GM21526 (cell line): Measurements from ENCODE around the gene CIROP.
"Not testable (repeated sequence)": the region's sequence is repeated elsewhere in the genome, so short reads cannot be mapped to it uniquely, and the experiment has no call there.

Experiments
- ATAC-seq: cut with Tn5 transposase; IDR thresholded peaks from one replicate; pipeline ENCODE4 v1.9.1; 2021; ENCODE audit warnings: moderate library complexity; ENCODE audit not compliant: unreplicated experiment, low FRiP score

Gene CIROP

GRCh38 chr14:23115039-23115731 lies 10.4 kb upstream of the CIROP start:
- no peak for ATAC-seq

- ATAC-seq, result no peak
Measured at GRCh38 chr14:23114669-23115038, 9.9 kb upstream of the CIROP start.

DNA sequence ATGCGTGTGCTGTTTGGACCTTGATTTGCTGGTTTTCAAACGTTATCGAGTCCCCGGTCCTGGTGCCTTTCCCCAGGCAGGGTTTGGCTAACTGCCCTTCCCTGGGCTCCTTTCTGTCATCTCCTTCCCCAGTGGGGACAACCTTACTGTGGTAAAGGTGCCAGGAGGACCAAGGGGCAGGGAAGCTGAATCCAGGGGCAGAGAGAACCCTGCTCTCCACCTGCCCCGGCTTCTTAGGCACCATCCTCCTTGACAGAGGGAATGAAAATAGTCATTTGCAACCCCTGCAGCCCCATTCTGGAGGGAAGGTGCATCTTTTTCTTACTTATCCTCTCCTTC lies 9.3 kb upstream of the CIROP start:
- no peak for ATAC-seq

DNA sequence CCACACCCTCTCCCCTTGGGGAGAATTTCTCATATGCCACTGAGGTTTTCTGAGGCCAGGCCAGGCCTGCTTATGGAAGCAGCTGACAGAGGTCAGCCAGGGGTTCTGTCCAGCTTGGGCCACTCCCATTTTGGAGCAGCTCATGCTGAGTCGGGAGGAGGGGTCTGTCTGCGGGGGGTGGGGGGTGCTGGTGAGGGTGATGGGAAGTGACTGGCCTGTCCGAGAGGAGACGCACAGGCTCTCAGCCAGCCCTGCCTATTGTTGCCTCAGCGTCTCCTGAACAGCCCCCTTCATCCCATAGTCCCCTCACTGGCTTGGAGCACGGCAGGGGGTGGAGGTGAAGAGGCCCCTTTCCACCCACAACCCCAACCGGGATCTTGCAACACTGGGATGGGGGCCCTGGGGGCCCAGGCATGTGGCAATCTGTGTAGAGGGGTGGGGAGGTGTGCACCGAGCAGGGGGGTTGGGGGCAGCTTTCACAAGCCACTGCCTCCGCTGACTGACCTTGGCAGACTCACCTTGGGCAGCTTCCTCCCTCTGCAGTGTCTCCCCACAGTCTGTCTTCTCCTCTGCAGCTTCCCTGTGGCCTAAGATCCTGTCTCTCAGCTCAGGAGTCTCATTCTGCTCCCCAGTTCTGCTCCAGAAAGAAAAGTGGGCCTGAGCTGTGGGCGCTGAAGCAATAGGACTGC lies 8.8 kb upstream of the CIROP start:
- no peak for ATAC-seq

DNA sequence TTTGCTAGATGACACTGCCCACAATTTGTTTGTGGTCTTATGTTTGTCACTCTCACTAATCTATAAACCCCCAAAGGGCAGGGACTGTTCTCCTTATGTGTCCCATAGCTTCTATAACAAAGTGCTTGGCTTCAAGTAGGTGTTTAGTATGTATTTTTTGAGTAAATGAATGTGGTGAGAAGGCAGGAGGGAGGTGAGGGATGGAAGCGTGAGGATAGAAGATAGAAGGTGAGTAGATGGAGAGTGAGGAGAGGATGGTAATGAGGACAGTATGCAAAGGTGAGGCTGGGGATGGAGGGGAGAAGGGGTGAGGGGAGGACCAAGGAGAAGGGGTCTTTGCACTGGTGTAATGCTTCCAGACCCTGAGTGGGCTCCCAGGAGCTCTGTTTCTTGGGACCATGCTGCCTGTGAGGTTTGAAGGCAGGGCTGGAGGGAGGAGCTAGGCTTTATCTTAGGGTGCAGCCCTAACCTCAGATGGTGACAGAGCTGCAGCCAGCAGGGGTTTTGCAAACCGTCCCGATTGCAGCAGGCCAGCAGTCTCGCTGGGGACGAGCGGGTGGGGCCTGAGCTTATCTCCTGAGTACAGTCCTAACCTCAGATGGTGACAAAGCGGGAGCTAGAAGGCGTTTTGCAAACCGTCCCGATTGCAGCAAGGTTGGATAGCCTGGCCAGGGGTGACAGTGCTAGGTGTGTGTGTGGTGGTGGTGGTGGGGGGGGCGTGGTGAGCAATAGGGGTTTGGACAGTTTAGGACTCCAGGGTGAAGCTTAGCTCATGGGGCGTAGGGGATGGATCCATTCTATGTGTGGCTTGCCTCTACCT lies 7.8 kb upstream of the CIROP start:
- no peak for ATAC-seq

DNA sequence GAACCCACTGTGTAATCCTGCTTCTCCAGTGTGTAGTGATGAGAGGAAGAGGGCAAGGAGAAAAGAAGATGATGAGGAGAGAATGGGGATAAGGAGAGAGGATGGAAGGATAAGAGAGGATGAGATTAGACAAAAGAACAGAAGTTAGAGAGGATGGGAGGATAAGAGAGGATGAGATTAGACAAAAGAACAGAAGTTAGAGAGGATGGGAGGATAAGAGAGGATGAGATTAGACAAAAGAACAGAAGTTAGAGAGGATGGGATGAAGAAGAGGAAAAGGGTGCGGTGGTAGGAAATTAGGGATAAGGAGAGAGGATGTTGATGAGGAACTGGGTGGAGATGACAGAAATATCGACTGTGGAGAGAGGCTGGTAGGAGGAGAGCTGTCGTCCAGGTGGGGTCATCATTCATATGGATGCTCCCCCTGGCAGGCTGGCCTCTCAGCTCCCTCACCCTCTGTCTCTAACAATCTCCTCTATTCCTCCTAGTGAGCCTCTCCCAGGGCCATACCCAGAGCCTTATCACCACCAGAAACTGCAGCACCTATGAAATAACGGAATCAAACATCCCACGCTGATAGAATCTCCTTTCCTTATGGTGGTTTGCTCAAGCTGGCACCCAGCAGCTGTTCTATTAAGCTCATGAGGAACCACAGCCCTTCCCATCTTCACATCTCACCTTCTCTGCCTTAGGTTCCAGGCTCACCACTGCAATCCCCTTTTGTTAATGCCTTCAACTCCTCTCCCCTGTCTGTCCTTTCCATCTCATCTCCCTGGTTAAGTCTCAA lies 6.0 kb upstream of the CIROP start:
- no peak for ATAC-seq

- no peak for ATAC-seq
Measured at GRCh38 chr14:23109769-23110168, 5.0 kb upstream of the CIROP start.

- not testable (repeated sequence) for ATAC-seq
Measured at GRCh38 chr14:23108169-23108568, 3.4 kb upstream of the CIROP start.

- ATAC-seq, result not testable (repeated sequence)
Measured at GRCh38 chr14:23107620-23108019, 2.8 kb upstream of the CIROP start.

DNA sequence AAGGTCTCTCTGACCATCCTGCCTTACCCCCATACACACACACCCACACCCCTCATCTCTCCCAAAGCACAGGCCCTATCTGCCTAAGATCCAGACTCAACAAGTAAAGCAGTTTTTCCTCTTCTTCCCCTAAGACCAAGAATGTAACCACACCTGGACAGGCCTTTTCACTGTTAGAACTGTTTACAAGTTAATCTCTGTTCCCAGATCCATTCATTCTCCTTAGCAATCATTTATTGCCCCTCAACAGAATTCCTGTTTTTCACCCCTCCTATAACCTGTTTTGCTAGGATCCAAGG lies 1.9 kb upstream of the CIROP start:
- ATAC-seq, result no peak

GRCh38 chr14:23105348-23105824 lies 597 bp upstream of the CIROP start:
- no peak for ATAC-seq

GRCh38 chr14:23104070-23104590 lies 659 bp downstream of the CIROP start:
- no peak for ATAC-seq

- no peak for ATAC-seq
Measured at GRCh38 chr14:23103581-23103980, 1.2 kb downstream of the CIROP start.

GRCh38 chr14:23102801-23103200 lies 2.0 kb downstream of the CIROP start:
- ATAC-seq, result no peak

GRCh38 chr14:23101986-23102625 lies 2.7 kb downstream of the CIROP start:
- no peak for ATAC-seq

GRCh38 chr14:23101213-23101970 lies 3.4 kb downstream of the CIROP start:
- ATAC-seq, result no peak

DNA sequence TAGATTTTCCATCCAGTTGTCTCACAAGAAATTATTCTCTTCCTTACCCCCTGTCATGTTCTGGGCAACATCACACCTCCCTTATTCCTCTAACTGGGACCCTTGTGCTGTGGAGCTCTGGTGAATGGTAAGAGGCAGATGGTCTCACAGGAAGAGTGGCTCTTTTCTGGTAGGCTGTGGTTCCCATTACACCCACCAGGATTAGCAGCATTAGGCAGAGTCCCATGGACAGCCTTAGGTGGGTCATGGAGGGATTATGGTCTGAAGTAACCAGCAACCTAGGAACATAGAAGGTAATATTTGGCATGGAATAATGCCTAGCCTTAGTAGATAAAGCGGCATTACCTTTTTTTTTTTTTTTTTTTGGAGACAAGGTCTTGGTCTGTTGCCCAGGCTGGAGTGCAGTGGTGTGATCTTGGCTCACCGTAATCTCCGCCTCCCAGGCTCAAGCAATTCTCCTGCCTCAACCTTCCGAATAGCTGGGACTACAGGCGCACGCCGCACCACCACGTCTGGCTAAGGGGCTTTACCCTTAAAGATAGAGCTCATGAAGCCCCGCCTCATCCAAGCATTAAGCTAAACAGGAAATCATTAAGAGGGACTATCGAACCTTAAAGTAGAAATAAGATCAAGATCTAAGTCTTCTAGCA lies 5.5 kb downstream of the CIROP start:
- ATAC-seq, result no peak

DNA sequence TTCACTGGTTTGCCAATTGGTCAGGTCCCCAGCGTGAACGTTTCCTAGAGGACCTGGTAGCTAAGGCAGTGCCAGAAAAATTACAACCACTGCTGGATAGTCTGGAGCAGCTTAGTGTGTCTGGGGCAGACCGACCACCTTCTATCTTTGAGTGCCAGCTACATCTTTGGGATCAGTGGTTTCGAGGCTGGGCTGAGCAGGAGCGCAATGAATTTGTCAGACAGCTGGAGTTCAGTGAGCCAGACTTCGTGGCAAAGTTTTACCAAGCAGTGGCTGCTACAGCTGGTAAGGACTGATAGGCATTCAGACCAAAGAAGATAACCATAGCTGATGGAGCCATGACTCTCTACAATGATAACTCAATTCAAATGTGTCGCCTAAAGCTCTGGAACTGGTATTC lies 7.0 kb downstream of the CIROP start:
- ATAC-seq, result no peak
